Activated CD8-positive, alpha-beta memory T cell treated with anti-CD3 and anti-CD28 coated beads for 4 hours (primary cell): ENCODE data around the gene TEX35.

Source experiments
- DNase-seq, 2 donors: peaks; one replicate each; pipeline ENCODE4 v3.0.0-alpha.2; 2020; ENCODE audit warnings: low read depth in 2 of 2

The TEX35 gene

GRCh38 chr1:178520803-178521202 lies 7.9 kb downstream of the TEX35 start:
- no peak for DNase-seq

GRCh38 chr1:178521241-178521640 lies 8.3 kb downstream of the TEX35 start:
- DNase-seq = no peak

- DNase-seq = no peak
These were observed 14.2 kb downstream of the TEX35 start for GRCh38 chr1:178527117-178527516.

- no peak for DNase-seq
These were observed 15.5 kb downstream of the TEX35 start for GRCh38 chr1:178528228-178528952.

GRCh38 chr1:178528953-178529335 lies 16.0 kb downstream of the TEX35 start:
- no peak for DNase-seq

GRCh38 chr1:178529364-178530036 lies 16.6 kb downstream of the TEX35 start:
- no peak for DNase-seq

- DNase-seq = no peak
These were observed 17.1 kb downstream of the TEX35 start for GRCh38 chr1:178530037-178530402.

- no peak for DNase-seq
These were observed 17.6 kb downstream of the TEX35 start for GRCh38 chr1:178530502-178530901.

- no peak for DNase-seq
These were observed 19.0 kb downstream of the TEX35 start for GRCh38 chr1:178531887-178532286.

- peak; percentile 35 to 39 for DNase-seq
These were observed 19.5 kb downstream of the TEX35 start for GRCh38 chr1:178532392-178532791.

GRCh38 chr1:178533121-178533946 lies 20.4 kb downstream of the TEX35 start:
- DNase-seq = no peak

- no peak for DNase-seq
These were observed 21.4 kb downstream of the TEX35 start for GRCh38 chr1:178534137-178534868.

- no peak for DNase-seq
These were observed 23.4 kb downstream of the TEX35 start for GRCh38 chr1:178536329-178536728.

GRCh38 chr1:178536844-178537371 lies 24.0 kb downstream of the TEX35 start:
- DNase-seq = no peak

- DNase-seq = no peak
These were observed 24.6 kb downstream of the TEX35 start for GRCh38 chr1:178537382-178538090.

- no peak for DNase-seq
These were observed 25.4 kb downstream of the TEX35 start for GRCh38 chr1:178538192-178538916.

GRCh38 chr1:178539291-178539690 lies 26.4 kb downstream of the TEX35 start:
- no peak for DNase-seq

GRCh38 chr1:178540204-178540603 lies 27.3 kb downstream of the TEX35 start:
- no peak for DNase-seq

- DNase-seq = no peak
These were observed 27.7 kb downstream of the TEX35 start for GRCh38 chr1:178540646-178541045.

GRCh38 chr1:178541379-178541778 lies 28.5 kb downstream of the TEX35 start:
- no peak for DNase-seq
